H1 (cell line): ENCODE measurements around the gene PDGFA. TPM values are rescaled to one million over a fixed set of nuclear protein-coding genes. Genes with fewer than 3 reads are reported as not detected.

Experiments
- FOSL1 ChIP-seq: IDR thresholded peaks from 2 replicates; pipeline ENCODE4 v1.6.1; 2011; ENCODE audit warnings: mild to moderate bottlenecking, low read depth, low read length, moderate library complexity; ENCODE audit not compliant: insufficient read depth
- polyA plus RNA-seq, 7 experiments: library from polyadenylated mRNA; depleted of rRNA in 3 of 7; stranded (reverse) in 5 of 7; unstranded in 2 of 7; fragments of >200 nt in 5 of 7; fragments of 200-250 nt in 2 of 7; gene quantifications; 1 replicate in 5 of 7; 2 replicates in 1 of 7; 4 replicates in 1 of 7; pipeline versions ENCODE4 v1.2.1 to v1.2.3, GENCODE V29; 2011 to 2013; ENCODE audit warnings: missing spikeins in 2 of 7, mixed read lengths in 2 of 7
- total RNA-seq: library from RNA; stranded (reverse); fragmentation: NEBNext Ultra II Directional; extraction: Animal tissue kit (Norgen Biotek cat#: 25700); gene quantifications from 2 replicates; pipeline ENCODE4 v1.2.1, GENCODE V29; 2021

Gene PDGFA
- total and polyA plus RNA-seq, 2 of the 8 experiments (the other 6 are each of a cell fraction or from before 2014, with no cell fraction given), result 21.1 to 43.0 TPM

- no peak for TF ChIP-seq FOSL1
- TF ChIP-seq, all 59 proteins: peak for 0
Observed at GRCh38 chr7:495761-496321, 23.8 kb downstream of the PDGFA start (continued).
